ENCODE results near the gene USP47. TPM values are rescaled to one million over a fixed set of nuclear protein-coding genes. Genes with fewer than 3 reads are reported as not detected.

Gene USP47
- total and polyA plus RNA-seq, 2 experiments from 2014 or later: 35.9 to 58.8 TPM

GRCh38 chr11:11836676-11837231, 5.0 kb upstream of the USP47 start:
- no peak for TF ChIP-seq EZH2 (IDR thresholded peaks at IDR 0.05; ENCODE audit: insufficient read depth, poor library complexity, severe bottlenecking)
- no peak for TF ChIP-seq EZH2phosphoT487 (IDR thresholded peaks at IDR 0.05; ENCODE audit: insufficient read depth, low read depth)
- H3K27me3 ChIP-seq (replicated peaks; ENCODE audit: insufficient read depth): no peaks in the 10 kb centered on the region
- no peaks in the 10 kb centered on the region for H3K9me3 ChIP-seq (ENCODE audit: low read depth)
- peaks cover 11% of the 10 kb centered on the region; the same call in 1 of the 2 replicates for H3F3A ChIP-seq (ENCODE audit: insufficient read depth)
- no peaks in the 10 kb centered on the region for H3K36me3 ChIP-seq (ENCODE audit: low read depth)
- no peak overlapping the region for H3K9ac ChIP-seq
- H3K4me3 ChIP-seq: no peak overlapping the region
- H3K4me1 ChIP-seq (ENCODE audit: insufficient read depth): peaks cover 8% of the 10 kb centered on the region; the same call in 1 of the 2 replicates
- 80 to 87% methylated on average over 2 of the region's 2 CpGs for WGBS, 2 experiments (ENCODE audit: low coverage in 1 of 2, low lambda C conversion rate in 2 of 2, missing lambda C conversion rate in 2 of 2)
- no peaks in the 10 kb centered on the region for H3K79me2 ChIP-seq (ENCODE audit: insufficient read depth)
- in situ Hi-C loops (cut with MboI): no loop called here
- no peak overlapping the region for H3K27ac ChIP-seq
- H2AFZ ChIP-seq: no peak overlapping the region
- no peak overlapping the region for H3K4me2 ChIP-seq (ENCODE audit: unreplicated experiment)
- H3K9me2 ChIP-seq (ENCODE audit: insufficient read depth): no peaks in the 10 kb centered on the region
- no peak for DNase-seq
- no peaks in the 10 kb centered on the region for H4K20me1 ChIP-seq (ENCODE audit: insufficient read depth)

GRCh38 chr11:11839718-11840117, 2.1 kb upstream of the USP47 start:
- Histone ChIP-seq H3K9me2 (ENCODE audit: insufficient read depth) (no peaks in the 10 kb centered on the region), H3K9ac (no peak overlapping the region), H3K36me3 (ENCODE audit: low read depth) (no peaks in the 10 kb centered on the region), H3K79me2 (ENCODE audit: insufficient read depth) (peaks cover 28% of the 10 kb centered on the region), H3K9me3 (ENCODE audit: low read depth) (no peaks in the 10 kb centered on the region), H3K4me2 (ENCODE audit: unreplicated experiment) (no peak overlapping the region), H3K4me1 (ENCODE audit: insufficient read depth) (peaks cover 22% of the 10 kb centered on the region), H3K27ac (no peak overlapping the region), H3F3A (ENCODE audit: insufficient read depth) (peaks cover 35% of the 10 kb centered on the region), H3K27me3 (replicated peaks; ENCODE audit: insufficient read depth) (no peaks in the 10 kb centered on the region), H4K20me1 (ENCODE audit: insufficient read depth) (no peaks in the 10 kb centered on the region), H2AFZ (no peak overlapping the region), H3K4me3 (no peak overlapping the region)
- in situ Hi-C loops (cut with MboI): no loop called here
- TF ChIP-seq EZH2 (IDR thresholded peaks at IDR 0.05; ENCODE audit: insufficient read depth, poor library complexity, severe bottlenecking): no peak
- TF ChIP-seq EZH2phosphoT487 (IDR thresholded peaks at IDR 0.05; ENCODE audit: insufficient read depth, low read depth): no peak
- no peak for DNase-seq

DNA sequence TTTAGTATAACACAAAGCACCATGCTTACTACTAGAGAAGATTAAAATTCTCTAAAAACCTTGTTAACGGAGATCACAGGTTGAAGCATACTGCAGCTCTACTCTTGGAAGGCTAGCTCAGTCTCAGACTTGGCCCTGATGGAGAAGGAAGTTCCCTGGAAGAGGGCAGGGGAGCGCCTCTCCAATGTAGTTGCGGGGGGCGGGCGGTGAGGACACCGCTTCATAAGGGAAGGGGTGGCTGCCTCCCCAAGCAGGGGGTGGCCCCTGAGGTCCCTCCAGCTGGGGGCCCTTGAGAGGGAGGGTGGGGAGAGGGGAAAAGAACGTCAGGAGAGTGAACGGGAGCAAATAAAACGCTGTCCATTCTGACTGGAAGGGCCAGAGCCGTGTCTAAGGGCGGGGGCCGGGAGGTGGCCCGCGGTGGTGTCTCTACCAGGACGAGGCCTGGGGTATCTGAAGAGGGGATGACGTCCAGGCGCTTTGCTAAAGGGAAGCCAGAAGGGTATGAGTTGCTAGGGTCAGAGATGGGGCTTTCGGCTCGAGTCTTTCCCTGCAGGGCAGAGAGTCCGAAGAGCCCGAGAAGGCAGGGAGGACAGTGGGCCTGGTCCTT, 553 bp upstream of the USP47 start:
- H3F3A ChIP-seq (ENCODE audit: insufficient read depth): peaks cover 44% of the 10 kb centered on the region
- H3K4me3 ChIP-seq: peak overlapping the region; percentile 88
- H3K79me2 ChIP-seq (ENCODE audit: insufficient read depth): peaks cover 43% of the 10 kb centered on the region
- H4K20me1 ChIP-seq (ENCODE audit: insufficient read depth): 0 out of 2 replicates have a peak, but pooled peaks cover 5% of the 10 kb centered on the region
- TF ChIP-seq EZH2 (IDR thresholded peaks at IDR 0.05; ENCODE audit: insufficient read depth, poor library complexity, severe bottlenecking) (no peak), EZH2phosphoT487 (IDR thresholded peaks at IDR 0.05; ENCODE audit: insufficient read depth, low read depth) (no peak)
- 7 to 9% methylated on average over 10 to 21 of the region's 21 CpGs for WGBS, 2 experiments (ENCODE audit: low coverage in 1 of 2, low lambda C conversion rate in 2 of 2, missing lambda C conversion rate in 2 of 2)
- H3K27me3 ChIP-seq (replicated peaks; ENCODE audit: insufficient read depth): no peaks in the 10 kb centered on the region
- H3K9ac ChIP-seq: peak overlapping the region; percentile 99
- peak overlapping the region; percentile 99 for H3K27ac ChIP-seq
- no peaks in the 10 kb centered on the region for H3K9me3 ChIP-seq (ENCODE audit: low read depth)
- DNase-seq: peak; percentile 58
- no peaks in the 10 kb centered on the region for H3K9me2 ChIP-seq (ENCODE audit: insufficient read depth)
- in situ Hi-C loops (cut with MboI): no loop called here
- H2AFZ ChIP-seq: peak overlapping the region; percentile 97
- H3K4me1 ChIP-seq (ENCODE audit: insufficient read depth): peaks cover 37% of the 10 kb centered on the region
- H3K36me3 ChIP-seq (ENCODE audit: low read depth): no peaks in the 10 kb centered on the region
- peak overlapping the region; percentile 98 for H3K4me2 ChIP-seq (ENCODE audit: unreplicated experiment)

GRCh38 chr11:11842421-11843008, 743 bp downstream of the USP47 start:
- Histone ChIP-seq H3K27ac (peak overlapping the region; percentile 99), H3K4me1 (ENCODE audit: insufficient read depth) (peaks cover 43% of the 10 kb centered on the region), H3K9ac (peak overlapping the region; percentile 99), H3K4me3 (peak overlapping the region; percentile 88), H3F3A (ENCODE audit: insufficient read depth) (peaks cover 52% of the 10 kb centered on the region), H3K27me3 (replicated peaks; ENCODE audit: insufficient read depth) (no peaks in the 10 kb centered on the region), H3K79me2 (ENCODE audit: insufficient read depth) (peaks cover 56% of the 10 kb centered on the region), H3K9me3 (ENCODE audit: low read depth) (no peaks in the 10 kb centered on the region), H3K9me2 (ENCODE audit: insufficient read depth) (no peaks in the 10 kb centered on the region), H3K36me3 (ENCODE audit: low read depth) (no peaks in the 10 kb centered on the region), H4K20me1 (ENCODE audit: insufficient read depth) (0 out of 2 replicates have a peak, but pooled peaks cover 12% of the 10 kb centered on the region), H2AFZ (peak overlapping the region; percentile 97), H3K4me2 (ENCODE audit: unreplicated experiment) (peak overlapping the region; percentile 98)
- DNase-seq: peak; percentile 91
- WGBS, 2 experiments (ENCODE audit: low coverage in 1 of 2, low lambda C conversion rate in 2 of 2, missing lambda C conversion rate in 2 of 2): 1% methylated on average over 12 to 18 of the region's 18 CpGs
- in situ Hi-C loops (cut with MboI): no loop called here
- no peak for TF ChIP-seq EZH2phosphoT487 (IDR thresholded peaks at IDR 0.05; ENCODE audit: insufficient read depth, low read depth)
- no peak for TF ChIP-seq EZH2 (IDR thresholded peaks at IDR 0.05; ENCODE audit: insufficient read depth, poor library complexity, severe bottlenecking)

Data from GM23248 (cell line).